Smooth muscle cell of the brain vasculature (primary cell): ENCODE results near the gene NLRC5.
"Not testable (repeated sequence)": the region's sequence is repeated elsewhere in the genome, so short reads cannot be mapped to it uniquely, and the experiment has no call there.

Experiments used
- DNase-seq: peaks from one replicate; pipeline ENCODE4 v3.0.0-alpha.2; 2012; ENCODE audit warnings: low read depth, low spot score

NLRC5 gene

DNA sequence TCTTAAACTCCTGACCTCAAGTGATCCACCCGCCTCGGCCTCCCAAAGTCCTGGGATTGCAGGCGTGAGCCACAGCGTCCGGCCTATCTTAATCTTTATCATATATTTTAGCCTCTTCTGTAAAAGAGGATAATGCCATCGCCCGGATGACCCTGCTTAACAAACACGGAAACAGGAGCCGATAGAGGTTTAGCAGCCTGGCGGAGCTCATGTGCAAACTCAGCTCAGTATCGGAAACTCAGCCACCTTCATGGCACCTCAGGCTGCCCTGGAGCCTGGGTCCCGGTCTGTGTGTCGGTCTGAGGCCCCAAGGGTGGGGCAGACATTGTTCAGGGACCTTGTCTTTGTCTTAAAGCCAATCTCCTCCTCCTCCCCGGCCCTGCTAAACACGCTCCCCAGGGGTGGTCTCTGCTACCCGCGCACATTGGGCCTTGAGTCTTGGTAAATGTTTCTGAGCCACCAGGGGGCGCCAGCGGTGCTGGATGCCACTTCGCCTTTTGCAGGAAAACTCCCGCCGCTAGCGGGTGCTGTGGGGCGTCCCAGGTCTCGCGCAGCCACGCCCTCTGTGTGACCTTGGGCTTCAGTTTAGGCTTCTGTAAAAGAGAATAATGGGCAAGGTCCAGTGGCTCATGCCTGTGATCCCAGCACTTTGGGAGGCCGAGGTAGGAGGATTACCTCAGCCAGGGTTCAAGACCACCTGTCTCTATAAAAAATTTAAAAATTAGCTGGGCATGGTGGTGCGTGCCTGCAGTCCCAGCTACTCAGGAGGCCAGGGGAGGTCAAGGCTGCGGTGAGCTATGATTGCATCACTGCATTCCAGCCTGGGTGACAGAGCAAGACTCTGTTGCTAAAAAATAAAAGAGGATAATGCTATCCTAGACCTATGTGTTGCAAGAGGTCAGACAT lies 24.9 kb upstream of the NLRC5 start:
- DNase-seq: no peak

DNA sequence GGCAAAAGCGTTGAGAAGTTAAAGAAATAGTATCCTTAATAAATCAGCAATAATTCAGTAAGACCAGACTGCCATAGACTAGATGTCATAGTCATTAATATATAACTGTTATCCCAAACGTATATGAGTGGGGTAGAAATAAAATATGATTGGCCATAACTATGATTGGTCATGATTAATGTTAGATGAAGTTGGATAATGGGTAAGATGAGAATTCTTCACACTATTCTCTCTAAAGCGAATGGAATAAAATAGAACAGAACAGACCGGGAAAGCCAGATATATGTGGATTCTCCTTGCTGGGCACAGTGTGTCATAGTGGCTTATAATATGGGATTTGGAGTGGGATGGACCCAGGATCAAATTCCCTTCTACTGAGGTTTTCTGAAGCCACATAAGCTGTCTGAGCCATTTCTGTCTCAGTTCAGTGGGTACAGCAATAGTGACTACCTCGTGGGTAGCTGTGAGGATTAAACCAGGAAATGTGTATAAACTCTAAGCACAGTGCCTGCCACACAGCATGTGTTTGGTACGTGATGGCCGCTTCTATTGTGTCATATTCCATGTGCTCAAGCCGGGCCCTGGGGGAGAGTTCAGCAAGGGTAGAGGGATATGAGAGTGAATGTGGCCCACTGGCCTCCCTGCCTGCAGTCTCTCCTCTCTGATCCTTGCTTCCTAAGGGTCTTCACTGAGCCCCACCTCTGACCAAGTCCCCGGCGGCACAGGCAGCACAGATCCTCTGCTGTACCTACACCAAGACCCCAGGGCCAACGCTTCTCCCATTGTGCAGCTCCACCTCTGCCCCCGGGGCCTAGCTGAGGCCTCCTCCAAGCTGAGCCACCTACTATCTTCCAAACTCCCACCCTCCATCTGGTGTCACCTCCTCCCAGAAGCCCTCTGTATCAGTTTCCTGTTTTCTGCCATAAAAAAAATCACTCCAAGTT lies 23.9 kb upstream of the NLRC5 start:
- no peak for DNase-seq

DNA sequence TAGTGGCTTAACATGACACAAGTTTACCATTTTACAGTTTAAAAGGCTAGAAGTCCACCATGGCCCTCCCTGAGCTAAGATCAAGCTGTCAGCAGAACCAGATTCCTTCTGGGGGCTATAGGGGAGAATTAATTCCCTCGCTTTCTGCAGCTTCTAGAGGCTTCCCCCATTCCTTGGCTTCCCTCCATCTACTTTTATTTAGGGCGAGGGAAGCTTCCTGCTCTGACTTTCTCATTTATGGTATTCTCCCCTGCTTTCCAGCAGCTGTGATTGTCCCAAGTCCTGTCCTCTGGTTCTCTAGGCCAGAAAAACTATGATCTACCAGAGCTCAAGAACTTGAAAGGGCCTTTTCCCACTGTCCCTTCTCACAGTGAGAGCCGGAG lies 23.3 kb upstream of the NLRC5 start:
- no peak for DNase-seq

DNA sequence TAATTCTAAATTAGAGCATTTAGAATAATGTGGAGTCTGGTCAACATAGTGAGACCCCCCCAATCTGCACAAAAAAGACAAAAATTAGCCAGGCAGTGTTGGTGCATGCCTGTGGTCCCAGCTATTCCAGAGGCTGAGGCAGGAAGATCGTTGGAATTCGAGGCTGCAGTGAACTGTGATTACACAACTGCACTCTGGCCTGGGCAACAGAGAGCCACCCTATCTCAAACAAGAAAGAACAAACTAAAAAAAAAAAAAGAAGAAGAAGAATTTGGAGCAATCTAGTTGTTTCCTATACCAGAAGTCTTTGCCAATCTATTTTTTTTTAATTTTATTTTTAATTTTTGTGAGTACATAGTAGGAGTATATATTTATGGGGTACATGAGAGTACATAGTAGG lies 21.6 kb upstream of the NLRC5 start:
- no peak for DNase-seq

DNA sequence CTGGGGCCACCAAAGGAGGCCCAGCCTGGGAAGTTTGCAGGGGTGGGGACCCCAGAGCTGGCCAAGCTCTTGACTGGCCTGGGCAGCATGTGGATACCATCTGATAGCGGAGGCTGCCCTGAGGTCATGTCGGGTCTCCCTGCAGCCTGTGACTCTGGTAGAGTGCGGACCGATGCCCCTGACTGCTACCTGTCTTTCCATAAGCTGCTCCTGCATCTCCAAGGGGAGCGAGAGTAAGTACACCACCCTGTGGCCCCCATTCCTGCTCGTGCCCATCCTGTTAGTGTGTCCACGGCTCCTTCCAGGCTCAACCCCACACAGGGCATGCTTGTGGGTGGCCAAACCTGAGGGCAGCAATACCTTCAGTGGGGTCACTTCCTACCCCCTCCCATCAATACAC lies 19.6 kb upstream of the NLRC5 start:
- no peak for DNase-seq

DNA sequence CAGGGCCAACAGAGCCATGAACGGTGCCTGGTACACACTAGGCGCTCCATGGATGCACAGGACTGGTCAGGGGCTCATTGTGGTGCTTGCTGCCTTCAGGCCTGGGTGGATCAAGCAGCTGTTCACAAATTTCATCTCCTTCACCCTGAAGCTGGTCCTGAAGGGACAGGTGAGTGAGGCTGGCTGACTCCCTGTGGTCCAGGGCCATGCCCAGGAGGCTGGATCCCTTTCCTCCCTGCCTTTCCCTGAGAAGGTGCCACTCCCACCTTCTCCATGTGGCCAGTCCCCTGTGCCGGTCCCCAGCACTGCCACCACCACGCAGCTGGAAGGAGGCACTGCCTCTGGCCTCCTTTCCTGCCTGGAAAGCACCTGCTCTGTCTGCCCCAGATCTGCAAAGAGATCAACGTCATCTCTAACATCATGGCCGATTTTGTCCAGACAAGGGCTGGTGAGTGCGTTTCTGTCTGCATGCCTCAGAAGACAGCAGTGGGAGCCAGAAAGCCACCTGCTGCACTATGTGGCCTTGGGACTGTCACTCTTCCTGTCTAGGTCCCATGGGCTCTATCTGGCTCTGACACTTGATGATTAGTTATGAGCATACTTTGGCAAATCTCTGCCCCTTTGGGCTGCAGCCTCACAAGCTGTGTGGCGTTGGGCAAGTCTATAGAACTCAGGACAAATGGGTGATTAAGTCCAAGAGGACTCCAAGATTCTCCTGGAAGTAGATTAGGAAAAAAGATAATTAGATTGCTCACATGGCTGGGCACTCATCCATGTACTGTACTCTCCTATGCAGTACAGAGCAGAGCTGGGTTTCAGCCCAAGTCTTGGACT lies 18.2 kb upstream of the NLRC5 start:
- no peak for DNase-seq

DNA sequence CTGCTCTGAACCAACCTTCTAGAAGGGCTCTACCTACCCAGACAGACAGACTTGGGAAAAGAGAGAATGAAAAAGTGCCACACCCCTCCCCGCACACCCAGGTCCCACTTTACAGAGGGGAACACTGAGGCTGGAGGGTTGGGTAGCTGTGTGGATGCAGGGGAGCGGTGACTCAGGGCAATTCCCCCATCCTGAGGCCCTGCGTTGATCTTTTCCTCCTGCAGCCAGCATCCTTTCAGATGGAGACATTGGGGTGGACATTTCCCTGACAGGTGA lies 17.7 kb upstream of the NLRC5 start:
- no peak for DNase-seq

DNA sequence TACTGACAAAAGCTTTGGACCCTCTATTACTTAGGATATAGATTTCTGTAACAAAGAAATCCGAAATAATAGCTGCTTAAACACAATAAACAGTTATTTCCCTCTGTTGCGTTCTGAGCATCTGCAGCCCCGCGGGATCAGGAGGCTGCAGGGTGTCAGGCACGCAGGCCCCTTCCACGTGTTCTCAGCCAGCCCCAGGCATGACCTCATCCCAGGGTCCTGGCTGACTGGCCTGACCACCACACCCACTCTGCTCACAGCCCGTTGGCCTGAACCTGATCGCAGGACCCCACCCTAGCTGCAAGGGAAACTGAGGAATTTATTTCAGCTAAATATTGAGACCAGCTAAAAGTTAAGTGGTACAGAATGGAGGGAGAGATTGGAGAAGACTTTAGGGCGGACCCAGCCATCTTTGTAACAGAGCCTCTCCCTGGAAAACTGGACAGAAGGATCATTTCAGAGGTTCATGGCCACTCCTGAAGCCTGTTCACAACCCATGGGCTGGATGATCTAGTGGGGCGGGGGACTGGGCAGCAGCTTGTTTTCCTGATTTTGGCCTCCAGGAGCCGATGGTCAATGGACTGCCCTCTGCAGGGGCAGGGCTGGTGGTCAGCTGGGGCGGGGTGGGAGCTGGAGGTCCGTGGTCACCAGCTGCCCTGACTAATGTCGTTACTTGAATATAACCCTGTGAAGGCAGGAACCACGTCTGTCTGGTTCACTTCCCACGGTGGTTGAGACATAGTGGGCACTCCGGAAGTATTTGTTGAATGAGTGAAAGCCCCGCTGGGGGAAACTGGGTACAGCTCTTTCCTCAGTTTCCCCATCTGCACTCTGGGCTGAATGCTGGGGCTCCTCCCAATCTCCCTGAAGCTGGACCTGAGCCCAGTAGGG lies 16.7 kb upstream of the NLRC5 start:
- no peak for DNase-seq

DNA sequence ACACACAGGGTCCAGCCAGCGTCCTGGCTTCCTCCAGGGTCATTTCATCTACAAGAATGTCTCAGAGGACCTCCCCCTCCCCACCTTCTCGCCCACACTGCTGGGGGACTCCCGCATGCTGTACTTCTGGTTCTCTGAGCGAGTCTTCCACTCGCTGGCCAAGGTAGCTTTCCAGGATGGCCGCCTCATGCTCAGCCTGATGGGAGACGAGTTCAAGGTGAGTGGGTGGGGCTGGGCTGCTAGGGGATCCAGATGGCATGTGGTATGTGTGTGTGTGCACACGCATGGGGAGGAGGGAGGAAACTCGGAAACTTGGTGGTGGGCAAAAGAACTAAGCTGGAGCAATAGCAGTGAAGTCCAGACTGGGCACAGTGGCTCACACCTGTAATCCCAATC lies 16.1 kb upstream of the NLRC5 start:
- no peak for DNase-seq

DNA sequence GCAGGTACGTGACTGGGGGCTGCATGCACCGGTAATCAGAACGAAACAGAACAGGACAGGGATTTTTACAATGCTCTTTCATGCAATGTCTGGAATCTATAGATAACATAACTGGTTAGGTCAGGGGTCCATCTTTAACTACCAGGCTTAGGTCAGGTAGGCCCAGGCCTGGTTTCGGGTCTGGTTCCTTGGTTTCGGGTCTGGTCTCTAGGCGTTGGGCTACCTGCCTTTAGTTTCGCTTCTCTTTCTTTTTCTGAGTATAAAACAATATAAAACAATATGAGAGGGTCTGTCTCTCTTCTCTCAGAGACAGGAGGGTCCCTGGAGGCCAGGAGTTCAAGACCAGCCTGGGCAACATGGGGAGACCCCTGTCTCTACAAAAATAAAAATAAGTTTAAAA lies 15.5 kb upstream of the NLRC5 start:
- not testable (repeated sequence) for DNase-seq

DNA sequence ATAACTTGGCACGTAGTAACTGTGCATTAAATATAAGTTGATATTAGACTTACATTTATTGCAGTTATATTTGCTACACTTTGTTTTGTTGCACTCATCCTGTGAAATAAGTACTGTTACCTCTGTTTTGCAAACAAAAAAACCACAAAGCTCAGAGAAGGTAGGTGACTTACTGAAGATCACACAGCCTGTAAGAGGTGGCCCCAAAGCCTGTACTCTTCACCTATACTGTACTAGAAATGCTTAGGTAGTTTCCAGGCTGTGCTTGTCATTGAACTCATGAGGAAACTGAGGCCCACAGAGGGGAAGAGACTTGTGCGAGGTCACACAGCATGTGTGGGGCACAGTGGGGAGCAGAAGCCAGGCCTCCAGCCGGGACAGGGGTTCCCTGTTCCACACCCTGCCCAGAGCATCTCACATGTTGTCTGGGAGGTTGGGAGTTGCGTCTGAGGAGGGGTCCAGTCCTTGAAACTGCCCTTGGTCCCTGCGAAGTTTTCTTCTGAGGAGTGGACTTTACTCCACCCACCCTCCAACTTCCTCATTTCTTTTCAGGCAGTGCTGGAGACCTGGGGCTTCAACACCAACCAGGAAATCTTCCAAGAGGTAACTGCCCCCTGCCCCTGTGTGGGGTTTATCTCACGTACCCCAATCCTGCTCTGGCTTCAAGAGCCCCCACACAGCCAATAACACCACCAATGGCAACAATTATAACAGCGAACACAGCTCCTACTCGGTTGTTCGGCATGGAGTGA lies 14.6 kb upstream of the NLRC5 start:
- DNase-seq: no peak

DNA sequence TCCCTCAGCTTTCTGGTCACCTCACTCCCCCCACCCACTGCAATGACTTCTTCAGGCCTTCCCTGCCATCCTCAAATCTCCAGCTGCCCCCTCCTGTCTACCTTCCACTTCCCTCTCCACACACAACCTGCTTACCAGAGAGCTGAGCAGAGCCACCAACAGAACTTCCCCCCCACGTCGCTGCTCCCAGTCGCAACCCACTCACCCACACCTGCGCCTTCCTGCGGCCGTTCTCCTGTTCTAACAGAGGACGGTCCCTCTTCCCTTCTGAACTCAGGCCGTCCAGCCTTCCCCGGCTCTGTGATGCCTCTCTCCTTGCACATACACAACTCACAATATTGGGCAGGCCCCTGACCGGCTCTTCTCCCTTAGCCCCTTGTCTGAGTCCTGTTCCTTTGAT lies 13.6 kb upstream of the NLRC5 start:
- no peak for DNase-seq

DNA sequence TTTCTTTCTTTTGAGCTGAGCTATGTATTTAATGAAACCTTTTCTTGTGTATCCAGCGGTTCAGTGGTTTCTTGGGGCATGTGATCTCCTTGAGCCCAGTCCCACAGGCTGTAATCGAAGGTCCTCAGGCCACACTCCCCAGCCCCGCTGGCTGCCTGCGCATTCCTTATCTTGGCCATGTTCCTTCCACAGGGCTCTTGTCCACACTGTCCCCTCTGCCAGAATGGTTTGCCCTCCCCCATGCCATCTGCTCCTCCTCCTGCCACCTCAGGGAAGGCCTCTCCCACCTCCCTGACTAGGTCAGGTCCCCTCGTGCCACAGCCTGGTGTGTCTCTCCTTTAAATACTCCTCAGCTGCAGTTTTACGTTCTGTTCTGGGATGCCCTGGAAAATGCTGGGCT lies 12.1 kb upstream of the NLRC5 start:
- DNase-seq: no peak

DNA sequence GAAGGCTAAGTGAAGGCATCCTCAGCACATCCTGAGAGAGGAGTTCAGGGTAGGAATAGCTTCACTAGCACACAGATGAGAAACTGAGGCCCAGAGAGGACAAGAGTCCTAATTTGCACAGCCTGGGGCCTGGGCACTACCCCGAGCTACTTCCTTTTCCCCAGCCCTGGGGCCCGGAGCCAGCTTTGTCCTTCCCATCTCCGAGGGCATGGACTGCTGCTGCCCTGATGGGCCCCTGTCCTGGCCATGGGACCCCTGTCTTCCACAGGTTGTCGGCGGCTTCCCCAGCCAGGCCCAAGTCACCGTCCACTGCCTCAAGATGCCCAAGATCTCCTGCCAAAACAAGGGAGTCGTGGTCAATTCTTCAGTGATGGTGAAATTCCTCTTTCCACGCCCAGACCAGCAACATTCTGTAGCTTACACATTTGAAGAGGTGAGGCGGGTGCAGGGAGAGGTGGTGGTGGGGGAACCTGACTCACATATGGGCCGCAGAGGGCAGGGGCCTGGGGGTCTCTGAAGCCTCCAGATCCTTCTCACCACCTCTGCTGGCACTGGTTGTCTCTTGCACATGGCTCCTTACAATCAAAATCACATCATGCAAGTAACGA lies 11.4 kb upstream of the NLRC5 start:
- no peak for DNase-seq

DNA sequence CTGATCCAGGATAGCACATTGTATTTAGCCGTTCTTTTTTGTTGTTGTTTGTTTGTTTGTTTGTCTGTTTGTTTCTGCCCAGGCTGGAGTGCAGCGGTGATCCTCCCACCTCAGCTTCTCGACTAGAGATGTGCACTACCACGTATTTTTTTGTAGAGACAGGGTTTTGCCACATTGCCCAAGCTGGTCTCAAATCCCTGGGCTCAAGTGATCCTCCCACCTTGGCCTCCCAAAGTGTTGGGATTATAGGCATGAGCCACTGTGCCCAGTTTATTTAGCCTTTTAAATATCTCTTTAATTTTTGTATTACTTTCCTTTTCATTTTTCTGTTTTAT lies 9.2 kb upstream of the NLRC5 start:
- DNase-seq: no peak

DNA sequence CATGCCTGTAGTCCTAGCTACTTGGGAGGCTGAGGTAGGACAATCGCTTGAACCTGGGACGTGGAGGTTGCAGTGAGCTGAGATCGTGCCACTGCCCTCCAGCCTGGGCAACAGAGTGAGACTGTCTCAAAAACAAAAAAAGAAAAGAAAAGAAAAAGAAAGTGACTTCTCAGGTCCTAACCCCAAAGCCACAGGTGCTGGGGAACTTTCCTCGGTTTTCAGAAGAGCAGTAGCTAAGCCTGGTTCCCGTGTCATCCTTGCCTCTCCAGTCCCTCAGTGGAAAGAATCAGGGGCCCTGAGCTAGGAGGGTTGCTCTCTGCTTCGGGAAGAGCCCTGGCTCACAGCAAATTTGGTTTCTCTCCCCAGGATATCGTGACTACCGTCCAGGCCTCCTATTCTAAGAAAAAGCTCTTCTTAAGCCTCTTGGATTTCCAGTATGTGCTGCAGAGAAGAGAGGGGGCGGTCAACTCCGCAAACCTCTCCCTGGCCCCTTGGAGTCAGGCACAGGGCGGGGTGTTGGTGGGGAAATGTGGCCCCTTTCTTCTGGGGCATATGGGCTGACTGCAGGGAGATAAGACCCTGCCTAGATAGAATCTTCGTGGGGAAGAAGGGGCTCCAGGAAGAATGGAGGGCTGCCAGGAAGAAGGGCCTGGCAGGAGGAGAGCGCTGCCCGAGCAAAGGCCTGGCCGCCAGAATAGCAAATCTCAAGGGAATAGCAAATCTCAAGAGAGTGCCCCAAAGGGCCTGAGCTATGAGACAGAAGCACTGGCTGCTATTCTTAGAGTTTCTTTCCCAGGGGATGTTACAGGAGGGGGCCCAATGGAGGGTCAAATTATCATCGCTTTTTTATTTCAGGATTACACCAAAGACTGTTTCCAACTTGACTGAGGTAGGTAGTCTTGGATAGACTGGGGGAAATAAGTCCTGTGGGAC lies 8.3 kb upstream of the NLRC5 start:
- DNase-seq: no peak

DNA sequence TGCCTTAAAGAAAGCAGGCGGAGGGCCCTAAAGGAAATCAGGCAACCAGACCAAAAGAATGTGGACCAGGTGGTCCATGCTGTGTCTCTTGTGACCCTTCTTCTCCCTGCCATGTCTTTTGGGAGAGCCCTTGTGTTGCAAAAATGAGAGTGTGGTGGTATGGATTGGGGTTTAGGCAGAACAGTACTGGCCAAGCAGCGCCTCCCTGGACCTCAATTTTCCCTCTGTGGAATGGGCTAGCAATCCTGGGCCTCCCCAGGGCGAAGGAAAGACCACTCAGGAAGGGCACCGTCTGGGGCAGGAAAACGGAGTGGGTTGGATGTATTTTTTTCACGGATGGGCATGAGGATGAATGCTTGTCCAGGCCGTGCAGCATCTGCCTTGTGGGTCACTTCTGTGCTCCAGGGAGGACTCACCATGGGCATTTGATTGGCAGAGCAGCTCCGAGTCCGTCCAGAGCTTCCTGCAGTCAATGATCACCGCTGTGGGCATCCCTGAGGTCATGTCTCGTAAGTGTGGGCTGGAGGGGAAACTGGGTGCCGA lies 7.6 kb upstream of the NLRC5 start:
- DNase-seq: no peak

DNA sequence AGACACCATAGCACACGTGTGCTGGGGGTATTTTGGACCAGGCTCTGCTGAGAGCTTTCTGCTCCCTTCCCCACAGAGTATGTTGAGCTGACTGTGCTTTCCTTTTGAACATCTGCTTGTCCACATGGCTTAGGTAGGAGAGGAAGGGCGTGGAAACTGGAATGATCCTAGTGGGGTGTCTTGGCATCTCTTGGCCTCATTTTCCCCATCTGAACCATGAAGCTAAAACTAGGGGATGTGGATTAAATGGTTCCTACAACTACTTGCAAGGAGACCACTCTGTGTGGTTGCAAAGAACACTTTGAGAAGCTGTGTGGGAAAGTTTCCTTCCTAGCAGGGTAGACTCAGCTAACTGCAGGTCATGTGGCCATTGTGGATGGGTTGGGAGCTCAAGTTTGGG lies 6.7 kb upstream of the NLRC5 start:
- no peak for DNase-seq
